HepG2 (cell line): ENCODE data around the gene ZBTB46. TPM values are rescaled to one million over a fixed set of nuclear protein-coding genes. Genes with fewer than 3 reads are reported as not detected.

Experiments
- ARNT ChIP-seq: fragments of 450-650 bp; IDR thresholded peaks from 2 replicates; pipeline ENCODE4 v1.6.1; 2017
- CCAR2 ChIP-seq: fragments of 200-400 bp; formaldehyde crosslinking; optimal IDR thresholded peaks from 2 replicates; pipeline ENCODE3; 2018; ENCODE audit warnings: low read depth, mild to moderate bottlenecking, low read length, moderate library complexity
- HMG20A ChIP-seq: IDR thresholded peaks from 2 replicates; pipeline ENCODE4 v1.6.1; 2016; ENCODE audit warnings: borderline replicate concordance
- HNRNPK ChIP-seq: fragments of 200-400 bp; formaldehyde crosslinking; IDR thresholded peaks from 2 replicates; pipeline ENCODE4 v1.6.1; 2018; ENCODE audit warnings: low read length, low read depth, moderate library complexity, mild to moderate bottlenecking; ENCODE audit not compliant: poor library complexity, severe bottlenecking
- HOXA5 ChIP-seq: sonication (generic); formaldehyde crosslinking; IDR thresholded peaks from 2 replicates; pipeline ENCODE4 v1.4.0; 2020; ENCODE audit warnings: missing genetic modification reagents
- MBNL3 ChIP-seq: fragments of 250-450 bp; sonication (Bioruptor Pico); conservative IDR thresholded peaks from 2 replicates; pipeline ENCODE4 v1.8.0; 2022; ENCODE audit warnings: mild to moderate bottlenecking, inconsistent platforms
- MYC ChIP-seq: sonication (generic); formaldehyde crosslinking; IDR thresholded peaks from 2 replicates; pipeline ENCODE4 v1.9.0; 2021; ENCODE audit warnings: missing genetic modification reagents, borderline replicate concordance
- NR2F2 ChIP-seq: IDR thresholded peaks from 2 replicates; pipeline ENCODE4 v1.6.1; 2012; ENCODE audit warnings: low read depth, inconsistent platforms, borderline replicate concordance
- PRPF4 ChIP-seq: fragments of 200-400 bp; formaldehyde crosslinking; IDR thresholded peaks from 2 replicates; pipeline ENCODE4 v1.6.1; 2016; ENCODE audit warnings: low read length, low read depth; ENCODE audit not compliant: poor library complexity, severe bottlenecking
- SATB2 ChIP-seq: sonication (generic); formaldehyde crosslinking; IDR thresholded peaks from 2 replicates; pipeline ENCODE4 v1.5.0; 2020; ENCODE audit warnings: missing genetic modification reagents
- SP4 ChIP-seq: sonication (generic); formaldehyde crosslinking; IDR thresholded peaks from 2 replicates; pipeline ENCODE4 v1.8.1; 2023; ENCODE audit warnings: mild to moderate bottlenecking, missing genetic modification reagents
- YY1 ChIP-seq: IDR thresholded peaks from 2 replicates; pipeline ENCODE4 v1.6.1; 2011; ENCODE audit warnings: low read length, low read depth, moderate library complexity, mild to moderate bottlenecking; ENCODE audit not compliant: insufficient read depth, insufficient replicate concordance
- ZBTB20 ChIP-seq: sonication (generic); formaldehyde crosslinking; IDR thresholded peaks from 2 replicates; pipeline ENCODE4 v1.8.1; 2023; ENCODE audit warnings: missing genetic modification reagents, low read depth, mild to moderate bottlenecking, borderline replicate concordance
- ZFP36L1 ChIP-seq: sonication (generic); formaldehyde crosslinking; IDR thresholded peaks from 2 replicates; pipeline ENCODE4 v1.8.0; 2022; ENCODE audit warnings: mild to moderate bottlenecking, missing genetic modification reagents, moderate library complexity
- ZFP37 ChIP-seq: sonication (generic); formaldehyde crosslinking; IDR thresholded peaks from 2 replicates; pipeline ENCODE4 v1.4.0; 2020; ENCODE audit warnings: missing genetic modification reagents, borderline replicate concordance
- ZNF10 ChIP-seq: sonication (generic); formaldehyde crosslinking; IDR thresholded peaks from 2 replicates; pipeline ENCODE4 v1.4.0; 2020; ENCODE audit warnings: mild to moderate bottlenecking, low read depth, missing genetic modification reagents, borderline replicate concordance
- ZNF329 ChIP-seq: sonication (generic); formaldehyde crosslinking; IDR thresholded peaks from 2 replicates; pipeline ENCODE4 v1.9.0; 2021; ENCODE audit warnings: low read depth, mild to moderate bottlenecking, missing genetic modification reagents
- ZNF333 ChIP-seq: sonication (generic); formaldehyde crosslinking; IDR thresholded peaks from 2 replicates; pipeline ENCODE4 v1.4.0; 2020; ENCODE audit warnings: mild to moderate bottlenecking, missing genetic modification reagents, borderline replicate concordance
- ZNF34 ChIP-seq: sonication (generic); formaldehyde crosslinking; IDR thresholded peaks from 2 replicates; pipeline ENCODE4 v1.4.0; 2020; ENCODE audit warnings: mild to moderate bottlenecking, missing genetic modification reagents, borderline replicate concordance
- ZNF382 ChIP-seq: sonication (generic); formaldehyde crosslinking; IDR thresholded peaks from 2 replicates; pipeline ENCODE4 v1.5.0; 2020; ENCODE audit warnings: missing genetic modification reagents, mild to moderate bottlenecking, borderline replicate concordance
- ZZZ3 ChIP-seq: sonication (generic); formaldehyde crosslinking; IDR thresholded peaks from 2 replicates; pipeline ENCODE4 v1.4.0; 2020; ENCODE audit warnings: missing genetic modification reagents, mild to moderate bottlenecking, borderline replicate concordance
- polyA plus RNA-seq, 8 experiments: library from polyadenylated mRNA; depleted of rRNA in 3 of 8; stranded (reverse) in 7 of 8; unstranded in 1 of 8; fragments of >200 nt; fragmentation: Illumina TruSeq in 4 of 8; extraction: Trizol in 4 of 8; gene quantifications; 2 replicates each; pipeline versions ENCODE4 v1.2.1 to v1.2.3, GENCODE V29; 2011 to 2016; ENCODE audit warnings: low read depth in 4 of 8, missing spikeins in 1 of 8, mixed read lengths in 1 of 8; ENCODE audit not compliant: insufficient read depth in 1 of 8
- total RNA-seq, 5 experiments: library from RNA; depleted of rRNA; stranded (reverse); fragments of >200 nt; fragmentation: Illumina TruSeq; extraction: Trizol; gene quantifications; 2 replicates each; pipeline ENCODE4 v1.2.3, GENCODE V29; 2016; ENCODE audit warnings: low read depth in 1 of 5
- TF ChIP-seq, protein P1 (sequence below): sonication (generic); formaldehyde crosslinking; IDR thresholded peaks from 2 replicates; pipeline ENCODE4 v1.8.0; 2022; ENCODE audit warnings: mild to moderate bottlenecking, missing genetic modification reagents; ENCODE audit not compliant: insufficient replicate concordance
- TF ChIP-seq, protein P2 (sequence below): IDR thresholded peaks from 2 replicates; pipeline ENCODE4 v1.6.1; 2016; ENCODE audit warnings: missing biosample characterization, missing genetic modification reagents, low read depth

The ZBTB46 gene
- total and polyA plus RNA-seq, 2 of the 13 experiments (the other 11 are each of a cell fraction or from before 2014, with no cell fraction given) = 1.6 to 13.5 TPM

DNA sequence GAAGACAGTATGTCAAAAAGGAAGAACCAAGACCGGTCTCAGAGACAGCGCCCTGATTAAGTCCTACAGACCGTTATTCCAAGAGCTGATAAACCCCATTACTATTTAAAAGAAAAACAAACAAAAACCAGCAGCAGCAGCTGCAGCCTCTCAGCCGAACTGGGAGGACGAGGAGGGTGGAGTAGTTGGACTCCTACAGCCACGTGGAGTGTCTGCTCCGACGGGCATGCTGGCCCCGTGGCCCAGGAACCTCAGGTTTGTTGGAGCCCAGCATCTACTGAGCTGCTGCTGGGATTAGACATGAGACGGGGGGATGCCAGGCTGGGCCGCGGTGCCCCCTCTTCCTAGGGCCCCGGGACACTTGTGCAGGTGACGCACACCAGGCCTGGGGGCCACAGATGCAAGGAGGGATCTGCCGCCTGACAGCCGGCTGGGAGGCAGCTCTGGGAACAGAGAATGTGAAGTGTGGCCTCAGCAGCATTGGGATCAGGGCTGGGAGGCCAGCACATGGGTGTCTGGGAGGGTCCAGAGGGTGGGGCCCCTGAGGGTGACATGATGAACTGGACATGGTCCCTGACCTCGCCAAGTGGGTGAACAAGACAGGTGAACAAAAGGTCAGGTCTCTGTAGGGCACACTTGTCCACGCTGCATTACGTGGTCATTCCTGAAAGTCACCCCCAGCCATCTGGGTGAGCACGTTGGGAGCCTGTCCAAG, 2.9 kb upstream of the ZBTB46 start (continued):
- TF ChIP-seq SP4 (CRISPR knock-in tag) = no peak
- no peak for TF ChIP-seq ZZZ3
- peak; percentile 69; the same call in 1 of the 2 replicates for TF ChIP-seq MYC (CRISPR knock-in tag)
- no peak for TF ChIP-seq ZNF34 (CRISPR knock-in tag)
- TF ChIP-seq SATB2 = no peak
- TF ChIP-seq ZNF329 (CRISPR knock-in tag) = no peak
- no peak for TF ChIP-seq CCAR2
- no peak for TF ChIP-seq ARNT
- TF ChIP-seq NR2F2 = no peak
- no peak for TF ChIP-seq HOXA5
- TF ChIP-seq HNRNPK = no peak
- no peak for TF ChIP-seq HMG20A
- TF ChIP-seq ZBTB20 = no peak
- TF ChIP-seq ZFP37 (CRISPR knock-in tag) = no peak
- no peak for TF ChIP-seq PRPF4
- TF ChIP-seq, protein P1, sequence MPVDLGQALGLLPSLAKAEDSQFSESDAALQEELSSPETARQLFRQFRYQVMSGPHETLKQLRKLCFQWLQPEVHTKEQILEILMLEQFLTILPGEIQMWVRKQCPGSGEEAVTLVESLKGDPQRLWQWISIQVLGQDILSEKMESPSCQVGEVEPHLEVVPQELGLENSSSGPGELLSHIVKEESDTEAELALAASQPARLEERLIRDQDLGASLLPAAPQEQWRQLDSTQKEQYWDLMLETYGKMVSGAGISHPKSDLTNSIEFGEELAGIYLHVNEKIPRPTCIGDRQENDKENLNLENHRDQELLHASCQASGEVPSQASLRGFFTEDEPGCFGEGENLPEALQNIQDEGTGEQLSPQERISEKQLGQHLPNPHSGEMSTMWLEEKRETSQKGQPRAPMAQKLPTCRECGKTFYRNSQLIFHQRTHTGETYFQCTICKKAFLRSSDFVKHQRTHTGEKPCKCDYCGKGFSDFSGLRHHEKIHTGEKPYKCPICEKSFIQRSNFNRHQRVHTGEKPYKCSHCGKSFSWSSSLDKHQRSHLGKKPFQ = no peak
- no peak for TF ChIP-seq ZNF10 (CRISPR knock-in tag)
- TF ChIP-seq, protein P2, sequence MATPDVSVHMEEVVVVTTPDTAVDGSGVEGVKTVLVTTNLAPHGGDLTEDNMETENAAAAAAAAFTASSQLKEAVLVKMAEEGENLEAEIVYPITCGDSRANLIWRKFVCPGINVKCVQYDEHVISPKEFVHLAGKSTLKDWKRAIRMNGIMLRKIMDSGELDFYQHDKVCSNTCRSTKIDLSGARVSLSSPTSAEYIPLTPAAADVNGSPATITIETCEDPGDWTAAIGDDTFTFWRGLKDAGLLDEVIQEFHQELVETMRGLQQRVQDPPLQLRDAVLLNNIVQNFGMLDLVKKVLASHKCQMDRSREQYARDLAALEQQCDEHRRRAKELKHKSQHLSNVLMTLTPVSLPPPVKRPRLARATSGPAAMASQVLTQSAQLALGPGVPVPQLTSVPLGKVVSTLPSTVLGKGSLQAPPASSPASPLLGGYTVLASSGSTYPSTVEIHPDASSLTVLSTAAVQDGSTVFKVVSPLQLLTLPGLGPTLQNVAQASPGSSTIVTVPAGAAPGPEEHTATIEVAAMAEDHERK (CRISPR knock-in tag) = no peak
- TF ChIP-seq MBNL3 (CRISPR knock-in tag) = no peak
- TF ChIP-seq ZFP36L1 (CRISPR knock-in tag) = no peak
- no peak for TF ChIP-seq ZNF382
- no peak for TF ChIP-seq ZNF333 (CRISPR knock-in tag)
- TF ChIP-seq YY1 = no peak
